ENCODE data around the gene AMFR.
A peak's percentile ranks its signal among the peaks of the same experiment; 100 is the strongest.

DNA sequence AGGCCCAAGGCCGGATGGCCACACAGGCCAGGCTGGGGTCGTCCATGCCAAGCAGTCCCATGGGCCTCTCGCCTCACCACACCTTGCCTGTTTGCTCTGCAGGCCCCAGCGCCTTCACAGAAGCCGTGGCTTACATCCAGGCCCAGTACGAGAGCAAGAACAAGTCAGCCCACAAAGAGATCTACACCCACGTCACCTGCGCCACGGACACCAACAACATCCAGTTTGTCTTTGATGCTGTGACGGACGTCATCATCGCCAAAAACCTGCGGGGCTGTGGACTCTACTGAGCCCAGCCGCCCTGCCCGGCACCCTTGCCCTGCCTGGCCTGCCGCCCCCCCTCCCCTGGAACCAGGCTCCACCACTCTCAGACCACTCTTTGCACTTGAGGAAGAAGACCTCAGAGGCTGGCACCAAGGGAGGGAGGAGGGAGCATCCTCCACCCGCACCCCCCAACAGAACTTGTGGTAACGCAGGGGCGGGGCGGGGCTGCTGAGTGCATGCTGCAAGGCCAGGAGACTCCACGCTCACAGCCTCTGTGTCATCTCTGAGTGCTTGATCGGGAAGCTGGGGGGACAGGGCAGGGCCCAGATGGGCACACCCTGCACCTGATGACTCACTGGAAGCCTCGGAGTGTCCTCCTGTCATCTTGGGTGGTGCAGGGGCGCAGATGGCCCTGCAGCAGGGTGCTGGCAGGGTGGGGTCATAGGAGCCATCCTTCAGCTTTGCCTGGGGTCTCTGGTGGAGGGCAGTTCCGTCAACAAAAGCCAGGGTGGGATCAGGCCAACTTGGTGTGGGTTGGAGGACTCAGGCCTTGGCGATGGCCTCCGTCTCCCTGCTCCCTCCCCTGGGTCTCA, 81.5 kb downstream of the AMFR start:
- TF ChIP-seq ZNF121 (tag by site-specific recombination; IDR thresholded peaks at IDR 0.05) (no peak), ZBTB17 (tag by site-specific recombination; IDR thresholded peaks at IDR 0.05) (no peak), ZNF423 (tag by site-specific recombination; IDR thresholded peaks at IDR 0.05) (no peak), ZNF184 (tag by site-specific recombination; IDR thresholded peaks at IDR 0.05) (no peak), KLF1 (tag by site-specific recombination; IDR thresholded peaks at IDR 0.05) (peak; percentile 87), ZNF350 (tag by site-specific recombination; IDR thresholded peaks at IDR 0.05) (no peak)
- TF ChIP-seq, protein P1, sequence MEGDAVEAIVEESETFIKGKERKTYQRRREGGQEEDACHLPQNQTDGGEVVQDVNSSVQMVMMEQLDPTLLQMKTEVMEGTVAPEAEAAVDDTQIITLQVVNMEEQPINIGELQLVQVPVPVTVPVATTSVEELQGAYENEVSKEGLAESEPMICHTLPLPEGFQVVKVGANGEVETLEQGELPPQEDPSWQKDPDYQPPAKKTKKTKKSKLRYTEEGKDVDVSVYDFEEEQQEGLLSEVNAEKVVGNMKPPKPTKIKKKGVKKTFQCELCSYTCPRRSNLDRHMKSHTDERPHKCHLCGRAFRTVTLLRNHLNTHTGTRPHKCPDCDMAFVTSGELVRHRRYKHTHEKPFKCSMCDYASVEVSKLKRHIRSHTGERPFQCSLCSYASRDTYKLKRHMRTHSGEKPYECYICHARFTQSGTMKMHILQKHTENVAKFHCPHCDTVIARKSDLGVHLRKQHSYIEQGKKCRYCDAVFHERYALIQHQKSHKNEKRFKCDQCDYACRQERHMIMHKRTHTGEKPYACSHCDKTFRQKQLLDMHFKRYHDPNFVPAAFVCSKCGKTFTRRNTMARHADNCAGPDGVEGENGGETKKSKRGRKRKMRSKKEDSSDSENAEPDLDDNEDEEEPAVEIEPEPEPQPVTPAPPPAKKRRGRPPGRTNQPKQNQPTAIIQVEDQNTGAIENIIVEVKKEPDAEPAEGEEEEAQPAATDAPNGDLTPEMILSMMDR (tag by site-specific recombination; IDR thresholded peaks at IDR 0.05), result no peak
- TF ChIP-seq, protein P2, sequence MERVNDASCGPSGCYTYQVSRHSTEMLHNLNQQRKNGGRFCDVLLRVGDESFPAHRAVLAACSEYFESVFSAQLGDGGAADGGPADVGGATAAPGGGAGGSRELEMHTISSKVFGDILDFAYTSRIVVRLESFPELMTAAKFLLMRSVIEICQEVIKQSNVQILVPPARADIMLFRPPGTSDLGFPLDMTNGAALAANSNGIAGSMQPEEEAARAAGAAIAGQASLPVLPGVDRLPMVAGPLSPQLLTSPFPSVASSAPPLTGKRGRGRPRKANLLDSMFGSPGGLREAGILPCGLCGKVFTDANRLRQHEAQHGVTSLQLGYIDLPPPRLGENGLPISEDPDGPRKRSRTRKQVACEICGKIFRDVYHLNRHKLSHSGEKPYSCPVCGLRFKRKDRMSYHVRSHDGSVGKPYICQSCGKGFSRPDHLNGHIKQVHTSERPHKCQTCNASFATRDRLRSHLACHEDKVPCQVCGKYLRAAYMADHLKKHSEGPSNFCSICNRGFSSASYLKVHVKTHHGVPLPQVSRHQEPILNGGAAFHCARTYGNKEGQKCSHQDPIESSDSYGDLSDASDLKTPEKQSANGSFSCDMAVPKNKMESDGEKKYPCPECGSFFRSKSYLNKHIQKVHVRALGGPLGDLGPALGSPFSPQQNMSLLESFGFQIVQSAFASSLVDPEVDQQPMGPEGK (tag by site-specific recombination; IDR thresholded peaks at IDR 0.05), result no peak
